Measurements from ENCODE around the gene RASA4B. TPM values are rescaled to one million over a fixed set of nuclear protein-coding genes. Genes with fewer than 3 reads are reported as not detected.
"Not testable (repeated sequence)": the region's sequence is repeated elsewhere in the genome, so short reads cannot be mapped to it uniquely, and the experiment has no call there.

Gene RASA4B
- total RNA-seq, 4 donors from 2014 or later, result 10.8 to 59.0 (median 21.2) TPM

- H3K27ac ChIP-seq; H3K4me3 ChIP-seq; H3K4me1 ChIP-seq; H3K9me3 ChIP-seq; intact Hi-C loops (cut with DNase I; ENCODE audit: low total_unique reads); H3K27me3 ChIP-seq; H3K36me3 ChIP-seq: not testable (repeated sequence)
- peak; percentile 14 to 46 (median 41) for TF ChIP-seq CTCF (IDR thresholded peaks at IDR 0.05)
- DNase-seq, result peak; percentile 55 to 57
Measured at GRCh38 chr7:102479982-102480637, 37.5 kb downstream of the RASA4B start.

GRCh38 chr7:102479209-102479584 is 38.4 kb downstream of the RASA4B start:
- H3K4me1 ChIP-seq; H3K27me3 ChIP-seq; intact Hi-C loops (cut with DNase I; ENCODE audit: low total_unique reads); H3K9me3 ChIP-seq; DNase-seq; H3K27ac ChIP-seq; H3K4me3 ChIP-seq; H3K36me3 ChIP-seq: not testable (repeated sequence)

- Histone ChIP-seq H3K27ac (peak within 1 kb of the TSS in 1 of 2 donors; percentile 54), H3K4me3 (peak within 1 kb of the TSS; percentile 52 to 56)
- intact Hi-C loops (cut with DNase I; ENCODE audit: low total_unique reads); H3K27me3 ChIP-seq; H3K9me3 ChIP-seq; H3K36me3 ChIP-seq; H3K4me1 ChIP-seq: not testable (repeated sequence)
- DNase-seq, result peak; percentile 82 to 91
- peak; percentile 55 to 64 (median 62) for TF ChIP-seq CTCF (IDR thresholded peaks at IDR 0.05)
- peak in 1 of 2 donors; percentile 21 for TF ChIP-seq POLR2A (IDR thresholded peaks at IDR 0.05)
Measured at GRCh38 chr7:102478314-102479208, 39.0 kb downstream of the RASA4B start, which contains the start of gene POLR2J. POLR2J (minus strand) TSS chr7:102478922; CDS start chr7:102478860, 62 bp downstream.

GRCh38 chr7:102474736-102475435 is 42.7 kb downstream of the RASA4B start:
- H3K27ac ChIP-seq; intact Hi-C loops (cut with DNase I; ENCODE audit: low total_unique reads); H3K4me3 ChIP-seq; H3K9me3 ChIP-seq; H3K4me1 ChIP-seq; H3K36me3 ChIP-seq; H3K27me3 ChIP-seq: not testable (repeated sequence)
- peak in 1 of 2 donors; percentile 7 for DNase-seq

GRCh38 chr7:102474116-102474515 is 43.5 kb downstream of the RASA4B start:
- H3K4me1 ChIP-seq; intact Hi-C loops (cut with DNase I; ENCODE audit: low total_unique reads); H3K9me3 ChIP-seq; H3K27me3 ChIP-seq; H3K27ac ChIP-seq; H3K4me3 ChIP-seq; H3K36me3 ChIP-seq: not testable (repeated sequence)
- peak in 1 of 2 donors; percentile 7 for DNase-seq

GRCh38 chr7:102473271-102473991 is 44.1 kb downstream of the RASA4B start:
- Histone ChIP-seq H3K27ac (no peak overlapping the region), H3K4me1 (no peaks in the 10 kb centered on the region), H3K36me3 (no peaks in the 10 kb centered on the region), H3K9me3 (no peaks in the 10 kb centered on the region), H3K4me3 (no peak overlapping the region), H3K27me3 (no peaks in the 10 kb centered on the region)
- peak in 1 of 2 donors; percentile 15 for DNase-seq
- intact Hi-C loops (cut with DNase I; ENCODE audit: low total_unique reads), result no loop called here
- TF ChIP-seq POLR2A (IDR thresholded peaks at IDR 0.05) (no peak), CTCF (IDR thresholded peaks at IDR 0.05) (no peak)

All from uterus (tissue), 4 donors.